Measurements from ENCODE around the gene HCST.

The HCST gene

GRCh38 chr19:35860436-35860817 lies 41.9 kb upstream of the HCST start:
- TF ChIP-seq CTCF (IDR thresholded peaks at IDR 0.05; ENCODE audit: low read depth, low read length, missing control alignments) = no peak
- in situ Hi-C loops (cut with HindIII; ENCODE audit: low pct_ligation_motif_present, low sequenced_read_pairs) = no loop called here
- Histone ChIP-seq H3K27ac (no peak overlapping the region), H3K27me3 (replicated peaks) (peaks cover 41% of the 10 kb centered on the region), H3K36me3 (replicated peaks) (no peaks in the 10 kb centered on the region), H3K4me3 (ENCODE audit: low read depth, low read length) (no peak overlapping the region)
- no peak for DNase-seq

- no peak overlapping the region for H3K4me3 ChIP-seq (ENCODE audit: low read depth, low read length)
- H3K27me3 ChIP-seq (replicated peaks) = peaks cover 36% of the 10 kb centered on the region
- no peak for DNase-seq
- H3K27ac ChIP-seq = no peak overlapping the region
- in situ Hi-C loops (cut with HindIII; ENCODE audit: low pct_ligation_motif_present, low sequenced_read_pairs) = no loop called here
- TF ChIP-seq CTCF (IDR thresholded peaks at IDR 0.05; ENCODE audit: low read depth, low read length, missing control alignments) = no peak
- no peaks in the 10 kb centered on the region for H3K36me3 ChIP-seq (replicated peaks)
These were observed 41.3 kb upstream of the HCST start for GRCh38 chr19:35860818-35861639.

- DNase-seq = no peak
- no peak overlapping the region for H3K4me3 ChIP-seq (ENCODE audit: low read depth, low read length)
- H3K27me3 ChIP-seq (replicated peaks) = peaks cover 29% of the 10 kb centered on the region
- TF ChIP-seq CTCF (IDR thresholded peaks at IDR 0.05; ENCODE audit: low read depth, low read length, missing control alignments) = no peak
- in situ Hi-C loops (cut with HindIII; ENCODE audit: low pct_ligation_motif_present, low sequenced_read_pairs) = no loop called here
- no peak overlapping the region for H3K27ac ChIP-seq
- H3K36me3 ChIP-seq (replicated peaks) = no peaks in the 10 kb centered on the region
These were observed 40.6 kb upstream of the HCST start for GRCh38 chr19:35861640-35862160.

- in situ Hi-C loops (cut with HindIII; ENCODE audit: low pct_ligation_motif_present, low sequenced_read_pairs) = no loop called here
- Histone ChIP-seq H3K27ac (no peak overlapping the region), H3K36me3 (replicated peaks) (no peaks in the 10 kb centered on the region), H3K27me3 (replicated peaks) (peaks cover 22% of the 10 kb centered on the region), H3K4me3 (ENCODE audit: low read depth, low read length) (no peak overlapping the region)
- no peak for DNase-seq
- TF ChIP-seq CTCF (IDR thresholded peaks at IDR 0.05; ENCODE audit: low read depth, low read length, missing control alignments) = no peak
These were observed 39.8 kb upstream of the HCST start for GRCh38 chr19:35862528-35862927.

- Histone ChIP-seq H3K27ac (no peak overlapping the region), H3K4me3 (ENCODE audit: low read depth, low read length) (no peak overlapping the region), H3K36me3 (replicated peaks) (no peaks in the 10 kb centered on the region), H3K27me3 (replicated peaks) (peaks cover 25% of the 10 kb centered on the region)
- DNase-seq = no peak
- in situ Hi-C loops (cut with HindIII; ENCODE audit: low pct_ligation_motif_present, low sequenced_read_pairs) = no loop called here
- no peak for TF ChIP-seq CTCF (IDR thresholded peaks at IDR 0.05; ENCODE audit: low read depth, low read length, missing control alignments)
These were observed 39.3 kb upstream of the HCST start for GRCh38 chr19:35863018-35863417.
